ENCODE data around the gene SUPV3L1.

- TF ChIP-seq CTCF (IDR thresholded peaks at IDR 0.05; ENCODE audit: low read length) (no peak), EZH2 (IDR thresholded peaks at IDR 0.05; ENCODE audit: borderline replicate concordance, low read length) (no peak)
Measured at GRCh38 chr10:69181433-69181832, 1.4 kb downstream of the SUPV3L1 start.
